Measurements from ENCODE around the gene TAF1C. TPM values are rescaled to one million over a fixed set of nuclear protein-coding genes. Genes with fewer than 3 reads are reported as not detected.

Gene TAF1C
- total RNA-seq, 1 donor from 2014 or later: 43.2 TPM

- no peak for DNase-seq (ENCODE audit: low spot score)
- ATAC-seq: peak; percentile 55
- intact Hi-C loops (cut with DNase I): no loop called here
Measured at GRCh38 chr16:84175350-84176081, 11.3 kb downstream of the TAF1C start.

- ATAC-seq: no peak
- intact Hi-C loops (cut with DNase I): no loop called here
Measured at GRCh38 chr16:84174396-84174795, 12.5 kb downstream of the TAF1C start.

GRCh38 chr16:84169765-84170310 is 17.0 kb downstream of the TAF1C start:
- ATAC-seq: no peak
- intact Hi-C loops (cut with DNase I): no loop called here

More at GRCh38 chr16:84174396-84174795, 12.5 kb downstream of the TAF1C start:
- no peak for DNase-seq (ENCODE audit: low spot score)

GRCh38 chr16:84166796-84167695 is 19.8 kb downstream of the TAF1C start:
- ATAC-seq (no peak), DNase-seq (ENCODE audit: low spot score) (no peak)
- intact Hi-C loops (cut with DNase I): no loop called here

More at GRCh38 chr16:84169765-84170310, 17.0 kb downstream of the TAF1C start:
- no peak for DNase-seq (ENCODE audit: low spot score)

- DNase-seq (ENCODE audit: low spot score): no peak
- ATAC-seq: no peak
- intact Hi-C loops (cut with DNase I): no loop called here
Measured at GRCh38 chr16:84165746-84166145, 21.1 kb downstream of the TAF1C start.

GRCh38 chr16:84161801-84162200 is 25.1 kb downstream of the TAF1C start:
- DNase-seq (ENCODE audit: low spot score) (no peak), ATAC-seq (no peak)
- intact Hi-C loops (cut with DNase I): no loop called here

- DNase-seq (ENCODE audit: low spot score) (no peak), ATAC-seq (no peak)
- intact Hi-C loops (cut with DNase I): no loop called here
Measured at GRCh38 chr16:84161037-84161436, 25.8 kb downstream of the TAF1C start.

GRCh38 chr16:84159800-84160199 is 27.1 kb downstream of the TAF1C start:
- ATAC-seq (no peak), DNase-seq (ENCODE audit: low spot score) (no peak)
- intact Hi-C loops (cut with DNase I): no loop called here

- no peak for ATAC-seq
Measured at GRCh38 chr16:84159007-84159406, 27.9 kb downstream of the TAF1C start.

GRCh38 chr16:84156342-84156784 is 30.5 kb downstream of the TAF1C start:
- no peak for DNase-seq (ENCODE audit: low spot score)
- ATAC-seq: no peak
- intact Hi-C loops (cut with DNase I): no loop called here

More at GRCh38 chr16:84159007-84159406, 27.9 kb downstream of the TAF1C start:
- DNase-seq (ENCODE audit: low spot score): no peak
- intact Hi-C loops (cut with DNase I): no loop called here

GRCh38 chr16:84155771-84156170 is 31.1 kb downstream of the TAF1C start:
- ATAC-seq (no peak), DNase-seq (ENCODE audit: low spot score) (no peak)
- intact Hi-C loops (cut with DNase I): no loop called here

GRCh38 chr16:84155226-84155625 is 31.6 kb downstream of the TAF1C start:
- DNase-seq (ENCODE audit: low spot score) (no peak), ATAC-seq (no peak)
- intact Hi-C loops (cut with DNase I): no loop called here

- DNase-seq (ENCODE audit: low spot score) (no peak), ATAC-seq (peak; percentile 68)
- intact Hi-C loops (cut with DNase I): no loop called here
Measured at GRCh38 chr16:84153660-84154214, 33.1 kb downstream of the TAF1C start.

GRCh38 chr16:84150926-84151325 is 35.9 kb downstream of the TAF1C start:
- no peak for DNase-seq (ENCODE audit: low spot score)
- intact Hi-C loops (cut with DNase I): no loop called here
- ATAC-seq: no peak

- intact Hi-C loops (cut with DNase I): no loop called here
- ATAC-seq: peak; percentile 97
- peak; percentile 95 for DNase-seq (ENCODE audit: low spot score)
Measured at GRCh38 chr16:84144859-84145639, 41.8 kb downstream of the TAF1C start, which contains the start of the genes DNAAF1 and HSDL1. DNAAF1 (plus strand) TSS chr16:84145308; CDS start chr16:84145441, 133 bp downstream. HSDL1 (minus strand) TSS chr16:84145177; CDS start chr16:84131321, 13,856 bp downstream.

GRCh38 chr16:84144209-84144858 is 42.5 kb downstream of the TAF1C start:
- ATAC-seq: peak; percentile 46
- intact Hi-C loops (cut with DNase I): no loop called here
- DNase-seq (ENCODE audit: low spot score): peak; percentile 76

GRCh38 chr16:84143784-84144199 is 43.1 kb downstream of the TAF1C start:
- intact Hi-C loops (cut with DNase I): no loop called here
- ATAC-seq (no peak), DNase-seq (ENCODE audit: low spot score) (no peak)

GRCh38 chr16:84143081-84143480 is 43.8 kb downstream of the TAF1C start:
- intact Hi-C loops (cut with DNase I): no loop called here
- no peak for ATAC-seq

More at GRCh38 chr16:84143081-84143480, 43.8 kb downstream of the TAF1C start:
- DNase-seq (ENCODE audit: low spot score): no peak

Measured in sciatic nerve (tissue), 2 donors.